Liver (tissue), 9 donors: ENCODE measurements around the gene SPAG17. TPM values are rescaled to one million over a fixed set of nuclear protein-coding genes. Genes with fewer than 3 reads are reported as not detected.

Experiments used
- DNase-seq: peaks from one replicate; pipeline ENCODE4 v3.0.0-alpha.2; 2017; ENCODE audit warnings: low spot score
- H3K27ac ChIP-seq, 2 donors: one replicate each; pipeline ENCODE4 v1.7.0; 2013; ENCODE audit warnings: inconsistent platforms in 2 of 2, low read length in 2 of 2, control low read depth in 1 of 2, low read depth in 1 of 2, mild to moderate bottlenecking in 1 of 2
- H3K27me3 ChIP-seq, 4 donors: one replicate each; pipeline versions ENCODE4 v1.6.1 to v1.7.0; 2013; ENCODE audit warnings: low read length in 3 of 4, inconsistent platforms in 1 of 4, mild to moderate bottlenecking in 1 of 4, moderate library complexity in 1 of 4; ENCODE audit not compliant: control insufficient read depth in 4 of 4, insufficient read depth in 4 of 4
- H3K36me3 ChIP-seq, 4 donors: one replicate each; pipeline versions ENCODE4 v1.6.1 to v1.7.0; 2013; ENCODE audit warnings: low read length in 3 of 4, mild to moderate bottlenecking in 3 of 4, low read depth in 1 of 4, moderate library complexity in 1 of 4; ENCODE audit not compliant: control insufficient read depth in 4 of 4, insufficient read depth in 3 of 4
- H3K4me1 ChIP-seq, 4 donors: one replicate each; pipeline versions ENCODE4 v1.6.1 to v1.7.0; 2013; ENCODE audit warnings: low read length in 3 of 4, mild to moderate bottlenecking in 3 of 4, moderate library complexity in 1 of 4; ENCODE audit not compliant: control insufficient read depth in 4 of 4, insufficient read depth in 4 of 4
- H3K4me3 ChIP-seq, 3 donors: one replicate each; pipeline versions ENCODE4 v1.6.1 to v1.7.0; 2013; ENCODE audit warnings: low read length in 3 of 3, control low read depth in 1 of 3, low read depth in 1 of 3, mild to moderate bottlenecking in 1 of 3
- H3K9ac ChIP-seq, 2 donors: one replicate each; pipeline ENCODE4 v1.7.0; 2013; ENCODE audit warnings: low read length in 2 of 2, mild to moderate bottlenecking in 2 of 2, moderate library complexity in 2 of 2, control low read depth in 1 of 2, low read depth in 1 of 2
- H3K9me3 ChIP-seq, 4 donors: one replicate each; pipeline versions ENCODE4 v1.6.1 to v1.7.0; 2013; ENCODE audit warnings: low read length in 3 of 4; ENCODE audit not compliant: control insufficient read depth in 4 of 4
- FOXA1 ChIP-seq: IDR thresholded peaks from 2 replicates; pipeline ENCODE4 v1.6.1; 2016; ENCODE audit warnings: antibody characterized with exemption
- FOXA2 ChIP-seq: IDR thresholded peaks from 2 replicates; pipeline ENCODE4 v1.6.1; 2016; ENCODE audit warnings: antibody characterized with exemption
- GABPA ChIP-seq, 2 donors: IDR thresholded peaks in 1 of 2; conservative IDR thresholded peaks in 1 of 2; 2 replicates each; pipeline ENCODE4 v1.6.1; 2016; ENCODE audit warnings: antibody characterized with exemption in 2 of 2, mild to moderate bottlenecking in 1 of 2, moderate library complexity in 1 of 2
- HNF4A ChIP-seq, 2 donors: conservative IDR thresholded peaks; 2 replicates each; pipeline ENCODE4 v1.6.1; 2016; ENCODE audit warnings: antibody characterized with exemption in 2 of 2, mild to moderate bottlenecking in 2 of 2
- HNF4G ChIP-seq: IDR thresholded peaks from 2 replicates; pipeline ENCODE4 v1.6.1; 2016; ENCODE audit warnings: antibody characterized with exemption
- NR2F2 ChIP-seq: IDR thresholded peaks from 2 replicates; pipeline ENCODE4 v1.6.1; 2016; ENCODE audit warnings: antibody characterized with exemption
- RAD21 ChIP-seq, 2 donors: IDR thresholded peaks; 2 replicates each; pipeline ENCODE4 v1.6.1; 2016; ENCODE audit warnings: antibody characterized with exemption in 2 of 2, mild to moderate bottlenecking in 2 of 2
- RXRA ChIP-seq, 2 donors: IDR thresholded peaks; 2 replicates each; pipeline ENCODE4 v1.6.1; 2017 to 2018; ENCODE audit warnings: antibody characterized with exemption in 2 of 2, mild to moderate bottlenecking in 1 of 2
- SP1 ChIP-seq: IDR thresholded peaks from 2 replicates; pipeline ENCODE4 v1.6.1; 2018; ENCODE audit warnings: antibody characterized with exemption, mild to moderate bottlenecking
- YY1 ChIP-seq: IDR thresholded peaks from 2 replicates; pipeline ENCODE4 v1.6.1; 2016; ENCODE audit warnings: antibody characterized with exemption, mild to moderate bottlenecking
- WGBS: extraction: QIAGEN DNeasy Blood & Tissue Kit; methylation state at CpG from one replicate; pipeline ENCODE4 v1.1.7; 2013; 5-methylcytosine and 5-hydroxymethylcytosine counted together
- polyA plus RNA-seq, 2 donors: library from polyadenylated mRNA; stranded (reverse) in 1 of 2; unstranded in 1 of 2; fragments of 200-250 nt in 1 of 2; fragments of >200 nt in 1 of 2; fragmentation: Nextera tagmentation in 1 of 2; extraction: Ambion mirVana in 1 of 2; gene quantifications; one replicate each; pipeline versions ENCODE4 v1.2.1 to v1.2.3, GENCODE V29; 2013 to 2015
- total RNA-seq, 2 donors: library from RNA; depleted of rRNA; stranded (reverse); fragments of >200 nt; gene quantifications; one replicate each; pipeline ENCODE4 v1.2.3, GENCODE V29; 2014
- TF ChIP-seq, protein P1 (sequence below): IDR thresholded peaks from 2 replicates; pipeline ENCODE4 v1.6.1; 2016; ENCODE audit warnings: antibody characterized with exemption
- TF ChIP-seq, protein P2 (sequence below): IDR thresholded peaks from 2 replicates; pipeline ENCODE4 v1.6.1; 2016; ENCODE audit warnings: antibody characterized with exemption
- TF ChIP-seq, protein P3 (sequence below): IDR thresholded peaks from 2 replicates; pipeline ENCODE4 v1.6.1; 2016; ENCODE audit warnings: antibody characterized with exemption
- TF ChIP-seq, protein P4 (sequence below): fragments of 150-350 bp; IDR thresholded peaks from 2 replicates; pipeline ENCODE4 v1.5.1; 2017; ENCODE audit warnings: improper control_type of control experiment, low read depth, low read length; ENCODE audit not compliant: missing input control
- donor health status: healthy.
- donor health status: healthy.
- donor health status: healthy.
- donor health status: healthy.
- donor health status: healthy.

SPAG17 gene
- total and polyA plus RNA-seq, 4 donors: 0.17 to 0.75 TPM; not detected in 2

GRCh38 chr1:118143121-118143520, 41.9 kb downstream of the SPAG17 start:
- Histone ChIP-seq H3K4me1 (no peaks in the 10 kb centered on the region), H3K4me3 (no peak overlapping the region), H3K27ac (no peak overlapping the region), H3K27me3 (no peaks in the 10 kb centered on the region), H3K9me3 (no peaks in the 10 kb centered on the region), H3K9ac (no peak overlapping the region), H3K36me3 (no peaks in the 10 kb centered on the region)
- TF ChIP-seq, protein P1, sequence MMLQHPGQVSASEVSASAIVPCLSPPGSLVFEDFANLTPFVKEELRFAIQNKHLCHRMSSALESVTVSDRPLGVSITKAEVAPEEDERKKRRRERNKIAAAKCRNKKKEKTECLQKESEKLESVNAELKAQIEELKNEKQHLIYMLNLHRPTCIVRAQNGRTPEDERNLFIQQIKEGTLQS: no peak
- no peak for TF ChIP-seq RXRA (IDR thresholded peaks at IDR 0.05)
- no peak for TF ChIP-seq NR2F2
- no peak for TF ChIP-seq HNF4G
- TF ChIP-seq FOXA1: no peak
- TF ChIP-seq FOXA2: no peak
- TF ChIP-seq, protein P2, sequence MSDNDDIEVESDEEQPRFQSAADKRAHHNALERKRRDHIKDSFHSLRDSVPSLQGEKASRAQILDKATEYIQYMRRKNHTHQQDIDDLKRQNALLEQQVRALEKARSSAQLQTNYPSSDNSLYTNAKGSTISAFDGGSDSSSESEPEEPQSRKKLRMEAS: no peak
- no peak for TF ChIP-seq GABPA (IDR thresholded peaks at IDR 0.05 in 1 of 2, conservative IDR thresholded peaks at IDR 0.05 in 1 of 2)
- 80% methylated on average over 1 of the region's 1 CpG for WGBS
- no peak for DNase-seq

- Histone ChIP-seq H3K36me3 (no peaks in the 10 kb centered on the region), H3K9ac (no peak overlapping the region), H3K4me3 (no peak overlapping the region), H3K27me3 (no peaks in the 10 kb centered on the region), H3K4me1 (no peaks in the 10 kb centered on the region), H3K9me3 (no peaks in the 10 kb centered on the region), H3K27ac (no peak overlapping the region)
- TF ChIP-seq RAD21 (IDR thresholded peaks at IDR 0.05) (no peak), HNF4A (conservative IDR thresholded peaks at IDR 0.05) (no peak), GABPA (IDR thresholded peaks at IDR 0.05 in 1 of 2, conservative IDR thresholded peaks at IDR 0.05 in 1 of 2) (no peak), FOXA2 (no peak), YY1 (no peak), RXRA (IDR thresholded peaks at IDR 0.05) (no peak), SP1 (no peak)
- TF ChIP-seq, protein P3, sequence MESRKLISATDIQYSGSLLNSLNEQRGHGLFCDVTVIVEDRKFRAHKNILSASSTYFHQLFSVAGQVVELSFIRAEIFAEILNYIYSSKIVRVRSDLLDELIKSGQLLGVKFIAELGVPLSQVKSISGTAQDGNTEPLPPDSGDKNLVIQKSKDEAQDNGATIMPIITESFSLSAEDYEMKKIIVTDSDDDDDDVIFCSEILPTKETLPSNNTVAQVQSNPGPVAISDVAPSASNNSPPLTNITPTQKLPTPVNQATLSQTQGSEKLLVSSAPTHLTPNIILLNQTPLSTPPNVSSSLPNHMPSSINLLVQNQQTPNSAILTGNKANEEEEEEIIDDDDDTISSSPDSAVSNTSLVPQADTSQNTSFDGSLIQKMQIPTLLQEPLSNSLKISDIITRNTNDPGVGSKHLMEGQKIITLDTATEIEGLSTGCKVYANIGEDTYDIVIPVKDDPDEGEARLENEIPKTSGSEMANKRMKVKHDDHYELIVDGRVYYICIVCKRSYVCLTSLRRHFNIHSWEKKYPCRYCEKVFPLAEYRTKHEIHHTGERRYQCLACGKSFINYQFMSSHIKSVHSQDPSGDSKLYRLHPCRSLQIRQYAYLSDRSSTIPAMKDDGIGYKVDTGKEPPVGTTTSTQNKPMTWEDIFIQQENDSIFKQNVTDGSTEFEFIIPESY: no peak
- TF ChIP-seq, protein P4, sequence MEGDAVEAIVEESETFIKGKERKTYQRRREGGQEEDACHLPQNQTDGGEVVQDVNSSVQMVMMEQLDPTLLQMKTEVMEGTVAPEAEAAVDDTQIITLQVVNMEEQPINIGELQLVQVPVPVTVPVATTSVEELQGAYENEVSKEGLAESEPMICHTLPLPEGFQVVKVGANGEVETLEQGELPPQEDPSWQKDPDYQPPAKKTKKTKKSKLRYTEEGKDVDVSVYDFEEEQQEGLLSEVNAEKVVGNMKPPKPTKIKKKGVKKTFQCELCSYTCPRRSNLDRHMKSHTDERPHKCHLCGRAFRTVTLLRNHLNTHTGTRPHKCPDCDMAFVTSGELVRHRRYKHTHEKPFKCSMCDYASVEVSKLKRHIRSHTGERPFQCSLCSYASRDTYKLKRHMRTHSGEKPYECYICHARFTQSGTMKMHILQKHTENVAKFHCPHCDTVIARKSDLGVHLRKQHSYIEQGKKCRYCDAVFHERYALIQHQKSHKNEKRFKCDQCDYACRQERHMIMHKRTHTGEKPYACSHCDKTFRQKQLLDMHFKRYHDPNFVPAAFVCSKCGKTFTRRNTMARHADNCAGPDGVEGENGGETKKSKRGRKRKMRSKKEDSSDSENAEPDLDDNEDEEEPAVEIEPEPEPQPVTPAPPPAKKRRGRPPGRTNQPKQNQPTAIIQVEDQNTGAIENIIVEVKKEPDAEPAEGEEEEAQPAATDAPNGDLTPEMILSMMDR: no peak
- TF ChIP-seq, protein P1: no peak
- DNase-seq: no peak
- 65% methylated on average over 3 of the region's 3 CpGs for WGBS
Observed at GRCh38 chr1:118142546-118142945, 42.5 kb downstream of the SPAG17 start.

DNA sequence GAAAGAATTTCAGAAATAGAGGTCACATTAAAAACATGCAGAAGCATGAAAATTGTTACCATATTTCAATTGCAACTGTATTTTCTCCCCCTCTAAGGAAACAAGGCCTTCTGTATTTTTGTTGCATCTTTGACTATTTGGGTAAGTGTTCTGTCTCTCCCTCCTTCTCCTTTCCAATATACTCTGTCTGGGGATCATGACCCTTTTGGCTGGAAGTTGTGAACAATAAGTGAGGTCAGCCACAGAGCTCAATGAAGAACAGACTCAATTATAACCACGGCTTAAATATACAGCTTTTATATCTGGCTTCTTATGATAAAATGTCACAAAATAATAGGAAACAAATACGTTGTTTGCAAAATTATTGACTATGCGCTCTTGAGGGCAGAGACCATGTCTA, 47.1 kb downstream of the SPAG17 start:
- Histone ChIP-seq H3K27me3 (no peaks in the 10 kb centered on the region), H3K36me3 (no peaks in the 10 kb centered on the region), H3K27ac (no peak overlapping the region), H3K4me1 (no peaks in the 10 kb centered on the region), H3K4me3 (no peak overlapping the region), H3K9me3 (no peaks in the 10 kb centered on the region), H3K9ac (no peak overlapping the region)
- DNase-seq: no peak
- TF ChIP-seq, protein P1: no peak
- TF ChIP-seq RXRA (IDR thresholded peaks at IDR 0.05) (no peak), FOXA1 (no peak), YY1 (no peak), FOXA2 (no peak)
- TF ChIP-seq, protein P3: no peak
- WGBS: 84% methylated on average over 3 of the region's 3 CpGs
